GM18909 (cell line): ENCODE measurements around the gene SCP2.

Source experiments
- ATAC-seq: cut with Tn5 transposase; IDR thresholded peaks from one replicate; pipeline ENCODE4 v1.9.1; 2021; ENCODE audit warnings: mild to moderate bottlenecking; ENCODE audit not compliant: unreplicated experiment, poor library complexity

The SCP2 gene

DNA sequence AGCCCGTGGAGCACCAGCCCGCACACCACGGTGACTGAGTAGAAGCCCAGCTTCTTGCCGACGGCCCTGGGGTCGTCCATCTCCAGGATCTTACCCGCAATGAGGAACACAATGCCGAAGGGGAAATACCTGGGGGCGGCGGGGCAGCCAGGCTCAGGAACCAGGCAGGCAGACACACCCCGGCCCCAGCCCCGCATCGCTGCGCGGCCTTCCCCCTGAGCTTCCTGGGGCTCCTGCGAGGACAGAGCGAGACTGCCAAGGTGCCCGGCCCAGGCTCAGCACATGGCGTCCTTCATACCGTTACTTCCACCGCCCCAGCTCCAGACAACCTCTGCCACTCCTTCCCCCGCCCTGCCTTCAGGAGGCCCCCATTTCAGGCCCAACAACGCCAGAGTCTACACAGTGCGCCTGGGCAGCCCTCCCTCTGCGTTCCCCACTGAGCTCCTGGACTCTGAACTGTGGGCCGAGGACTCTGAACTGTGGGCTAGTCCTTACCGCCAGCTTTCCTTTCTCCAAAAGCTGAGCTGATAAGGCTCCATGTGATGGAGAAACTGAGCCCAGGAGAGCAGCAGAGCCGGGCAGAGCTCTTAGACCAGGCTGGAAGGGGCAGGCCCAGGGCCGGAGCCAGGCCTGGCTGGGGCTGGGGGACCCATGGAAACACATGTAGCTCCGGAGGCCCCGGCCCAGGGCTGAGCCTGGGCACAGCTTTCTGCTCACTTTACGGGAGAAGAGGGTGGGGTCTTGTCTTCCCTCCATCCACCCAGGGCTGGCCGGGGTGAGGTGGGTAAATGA is 165.8 kb downstream of the SCP2 start:
- ATAC-seq = no peak

DNA sequence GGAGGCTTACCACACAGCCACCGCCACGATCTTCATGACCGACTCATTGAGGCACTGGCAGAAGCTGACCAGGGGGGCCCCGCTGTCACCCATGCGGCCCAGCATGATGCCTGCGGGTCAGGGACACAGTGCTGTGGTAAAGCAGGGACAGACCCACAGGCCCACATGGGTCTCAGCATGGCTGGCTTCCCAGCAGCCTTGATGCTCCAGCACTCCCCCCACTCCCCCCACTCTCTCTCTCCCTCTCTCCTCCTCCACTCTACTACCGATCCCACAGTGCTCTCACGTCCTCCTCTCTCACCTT is 166.3 kb downstream of the SCP2 start:
- no peak for ATAC-seq

DNA sequence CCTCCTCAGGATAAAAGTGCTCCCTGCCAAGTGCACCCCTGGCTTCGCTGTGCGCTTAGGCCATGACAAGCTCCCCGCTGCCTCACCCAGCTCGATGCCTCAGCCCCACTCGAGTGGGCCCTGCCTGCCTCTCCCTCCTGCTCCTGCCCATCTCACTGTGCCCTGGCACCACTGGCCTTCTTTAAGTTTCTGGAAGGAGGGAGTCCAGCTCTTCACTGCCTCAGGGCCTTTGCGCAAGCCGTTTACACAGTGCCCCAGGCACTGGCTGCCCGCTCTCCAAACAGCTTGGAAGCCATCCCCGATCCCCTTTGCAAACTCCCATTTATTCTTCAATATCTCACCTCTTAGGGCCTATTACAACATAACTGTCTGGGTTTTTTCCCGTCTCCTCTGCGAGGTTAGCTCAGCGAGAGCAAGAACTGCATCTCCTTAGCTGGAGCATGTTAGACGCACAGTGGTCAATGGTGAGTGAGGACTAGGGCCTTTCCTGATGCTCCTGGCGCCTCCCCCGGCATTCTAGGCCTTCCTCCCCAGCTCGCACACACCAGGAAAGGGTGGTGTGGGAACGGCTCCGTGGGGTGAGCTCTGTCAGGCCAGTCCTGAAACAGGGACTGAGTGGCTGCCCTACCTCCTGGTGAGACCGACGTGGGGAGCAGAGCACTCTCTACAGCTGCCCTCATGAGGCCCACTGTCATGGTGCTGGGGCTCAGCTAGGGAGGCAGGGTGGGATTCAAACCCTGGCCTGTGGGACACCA is 166.9 kb downstream of the SCP2 start:
- ATAC-seq = no peak

DNA sequence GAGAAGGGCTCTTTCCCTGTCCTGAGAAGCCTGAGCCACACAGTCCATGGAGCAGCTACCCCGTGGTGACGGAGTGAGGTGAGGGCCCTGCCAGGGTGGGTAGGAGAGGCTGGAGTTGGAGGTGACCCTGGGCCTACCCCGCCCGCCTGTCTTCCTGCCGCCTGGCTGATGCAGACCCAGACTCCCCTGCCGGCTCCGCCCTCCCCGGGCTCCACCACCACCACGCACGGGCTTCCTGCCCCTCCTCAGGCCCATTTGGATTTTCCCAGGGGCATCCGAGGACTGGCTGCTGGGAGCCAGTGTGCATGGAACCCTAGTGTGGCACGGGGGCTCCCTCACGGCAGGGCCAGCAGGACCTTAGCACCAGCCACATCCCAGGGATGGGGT is 167.4 kb downstream of the SCP2 start:
- no peak for ATAC-seq
